Hepatocyte (in vitro differentiated cells): ENCODE data around the gene SLC16A7. TPM values are rescaled to one million over a fixed set of nuclear protein-coding genes. Genes with fewer than 3 reads are reported as not detected.
A peak's percentile ranks its signal among the peaks of the same experiment; 100 is the strongest.
"Not testable (repeated sequence)": the region's sequence is repeated elsewhere in the genome, so short reads cannot be mapped to it uniquely, and the experiment has no call there.

Experiments
- DNase-seq: peaks from one replicate; pipeline ENCODE4 v3.0.0-alpha.2; 2016; ENCODE audit warnings: low spot score
- H2AFZ ChIP-seq: fragments of 200-600 bp; sonication (generic); 2 replicates; pipeline ENCODE4 v1.6.0; 2016; ENCODE audit warnings: antibody characterized with exemption, mild to moderate bottlenecking
- H3K27ac ChIP-seq: fragments of 200-600 bp; sonication (generic); 2 replicates; pipeline ENCODE4 v1.5.1; 2016; ENCODE audit warnings: mild to moderate bottlenecking
- H3K27me3 ChIP-seq: fragments of 200-600 bp; sonication (generic); 2 replicates; pipeline ENCODE4 v1.6.1; 2016
- H3K36me3 ChIP-seq: fragments of 200-600 bp; sonication (generic); replicated peaks from 2 replicates; pipeline ENCODE4 v1.5.1; 2016; ENCODE audit warnings: low read depth; ENCODE audit not compliant: insufficient read depth
- H3K4me1 ChIP-seq: fragments of 200-600 bp; sonication (generic); 2 replicates; pipeline ENCODE4 v1.5.1; 2016; ENCODE audit warnings: mild to moderate bottlenecking, moderate library complexity; ENCODE audit not compliant: insufficient read depth
- H3K4me2 ChIP-seq: fragments of 200-600 bp; sonication (generic); 2 replicates; pipeline ENCODE4 v1.6.0; 2016
- H3K4me3 ChIP-seq: fragments of 200-600 bp; sonication (generic); 2 replicates; pipeline ENCODE4 v1.5.1; 2016; ENCODE audit warnings: mild to moderate bottlenecking
- H3K79me2 ChIP-seq: fragments of 200-600 bp; sonication (generic); 2 replicates; pipeline ENCODE4 v1.6.0; 2017; ENCODE audit warnings: mild to moderate bottlenecking
- H3K9me2 ChIP-seq: fragments of 200-600 bp; sonication (generic); replicated peaks from 2 replicates; pipeline ENCODE4 v1.6.0; 2017; ENCODE audit warnings: mild to moderate bottlenecking; ENCODE audit not compliant: insufficient read depth
- H3K9me3 ChIP-seq: fragments of 200-600 bp; sonication (generic); 2 replicates; pipeline ENCODE4 v1.5.1; 2016; ENCODE audit warnings: low read depth, mild to moderate bottlenecking
- H4K20me1 ChIP-seq: fragments of 200-600 bp; sonication (generic); 2 replicates; pipeline ENCODE4 v1.6.0; 2016; ENCODE audit warnings: mild to moderate bottlenecking; ENCODE audit not compliant: insufficient read depth, poor library complexity, severe bottlenecking
- EZH2 ChIP-seq: fragments of 200-600 bp; sonication (generic); IDR thresholded peaks from 2 replicates; pipeline ENCODE4 v1.6.1; 2016; ENCODE audit warnings: antibody characterized with exemption, mild to moderate bottlenecking, borderline replicate concordance
- EZH2phosphoT487 ChIP-seq: fragments of 200-600 bp; sonication (generic); IDR thresholded peaks from one replicate; pipeline ENCODE4 v1.6.1; 2018; ENCODE audit warnings: antibody characterized with exemption, mild to moderate bottlenecking, low read depth, moderate library complexity; ENCODE audit not compliant: unreplicated experiment, severe bottlenecking
- WGBS: methylation state at CpG from one replicate; pipeline ENCODE4 v1.1.6; 2016; ENCODE audit warnings: low lambda C conversion rate; ENCODE audit errors: missing lambda C conversion rate; 5-methylcytosine and 5-hydroxymethylcytosine counted together
- polyA plus RNA-seq: library from polyadenylated mRNA; unstranded; fragments of >200 nt; fragmentation: Nextera tagmentation; extraction: Ambion mirVana; gene quantifications from 2 replicates; pipeline ENCODE4 v1.2.1, GENCODE V29; 2016
- total RNA-seq: library from RNA; depleted of rRNA; stranded (reverse); fragments of >200 nt; gene quantifications from 2 replicates; pipeline ENCODE4 v1.2.3, GENCODE V29; 2014
- TF ChIP-seq, protein P1 (sequence below): fragments of 200-600 bp; sonication (generic); IDR thresholded peaks from 2 replicates; pipeline ENCODE4 v1.5.1; 2016; ENCODE audit warnings: antibody characterized with exemption, mild to moderate bottlenecking; ENCODE audit not compliant: poor library complexity

The SLC16A7 gene
- total and polyA plus RNA-seq, 2 experiments from 2014 or later = 4.7 to 17.9 TPM

DNA sequence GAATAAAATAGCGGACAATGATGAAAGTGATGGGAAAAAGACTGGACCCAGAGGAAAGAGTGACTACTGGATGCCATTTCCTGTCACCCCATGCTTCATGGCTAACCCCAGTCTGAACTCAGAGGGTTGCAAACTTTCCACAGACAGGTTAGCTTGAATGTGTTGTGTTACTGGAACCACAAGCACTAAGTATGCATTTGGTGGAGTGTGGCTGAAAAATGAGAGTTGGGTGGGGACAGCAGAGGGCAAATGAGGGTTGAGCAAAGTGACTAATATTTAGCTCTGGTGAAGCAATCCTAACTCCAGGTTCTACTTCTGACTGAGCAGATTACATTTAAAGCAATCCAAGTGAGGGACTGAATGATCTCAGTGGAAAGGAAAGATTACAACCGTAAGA, 1.6 kb downstream of the SLC16A7 start:
- H3K36me3 ChIP-seq = no peaks in the 10 kb centered on the region
- WGBS = 31% methylated on average over 2 of the region's 2 CpGs
- no peaks in the 10 kb centered on the region for H3K9me2 ChIP-seq
- peaks cover 13% of the 10 kb centered on the region for H3K4me1 ChIP-seq
- H3K4me2 ChIP-seq = peak overlapping the region; percentile 94
- H3K79me2 ChIP-seq = no peaks in the 10 kb centered on the region
- no peaks in the 10 kb centered on the region for H3K27me3 ChIP-seq
- peak overlapping the region; percentile 58 for H3K4me3 ChIP-seq
- peak overlapping the region; percentile 66 for H2AFZ ChIP-seq
- H3K9me3 ChIP-seq = no peaks in the 10 kb centered on the region
- DNase-seq = peak; percentile 76
- peak overlapping the region; percentile 99 for H3K27ac ChIP-seq
- no peaks in the 10 kb centered on the region for H4K20me1 ChIP-seq
- TF ChIP-seq, protein P1, sequence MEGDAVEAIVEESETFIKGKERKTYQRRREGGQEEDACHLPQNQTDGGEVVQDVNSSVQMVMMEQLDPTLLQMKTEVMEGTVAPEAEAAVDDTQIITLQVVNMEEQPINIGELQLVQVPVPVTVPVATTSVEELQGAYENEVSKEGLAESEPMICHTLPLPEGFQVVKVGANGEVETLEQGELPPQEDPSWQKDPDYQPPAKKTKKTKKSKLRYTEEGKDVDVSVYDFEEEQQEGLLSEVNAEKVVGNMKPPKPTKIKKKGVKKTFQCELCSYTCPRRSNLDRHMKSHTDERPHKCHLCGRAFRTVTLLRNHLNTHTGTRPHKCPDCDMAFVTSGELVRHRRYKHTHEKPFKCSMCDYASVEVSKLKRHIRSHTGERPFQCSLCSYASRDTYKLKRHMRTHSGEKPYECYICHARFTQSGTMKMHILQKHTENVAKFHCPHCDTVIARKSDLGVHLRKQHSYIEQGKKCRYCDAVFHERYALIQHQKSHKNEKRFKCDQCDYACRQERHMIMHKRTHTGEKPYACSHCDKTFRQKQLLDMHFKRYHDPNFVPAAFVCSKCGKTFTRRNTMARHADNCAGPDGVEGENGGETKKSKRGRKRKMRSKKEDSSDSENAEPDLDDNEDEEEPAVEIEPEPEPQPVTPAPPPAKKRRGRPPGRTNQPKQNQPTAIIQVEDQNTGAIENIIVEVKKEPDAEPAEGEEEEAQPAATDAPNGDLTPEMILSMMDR = no peak
- TF ChIP-seq EZH2phosphoT487 = no peak
- no peak for TF ChIP-seq EZH2

DNA sequence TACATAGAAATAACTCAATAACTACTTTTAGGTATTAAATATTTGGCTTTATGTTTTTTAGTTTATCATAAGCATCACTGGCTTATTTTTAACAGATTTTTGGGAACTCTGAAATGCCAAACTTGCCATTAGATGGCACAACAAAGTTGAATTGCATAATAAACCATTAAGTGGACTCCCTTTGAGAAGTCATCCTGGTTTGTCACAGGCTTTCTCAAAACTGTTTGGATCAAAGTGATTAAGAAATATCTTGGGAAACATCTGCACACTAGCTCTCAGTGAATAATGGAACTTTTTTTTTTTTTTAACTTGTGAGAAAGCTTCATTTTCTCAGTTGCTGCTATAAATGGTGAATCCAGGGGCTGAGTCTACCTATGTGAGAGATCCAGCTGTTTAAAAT, 4.3 kb downstream of the SLC16A7 start:
- peaks cover 7% of the 10 kb centered on the region for H3K4me1 ChIP-seq
- no peaks in the 10 kb centered on the region for H4K20me1 ChIP-seq

DNA sequence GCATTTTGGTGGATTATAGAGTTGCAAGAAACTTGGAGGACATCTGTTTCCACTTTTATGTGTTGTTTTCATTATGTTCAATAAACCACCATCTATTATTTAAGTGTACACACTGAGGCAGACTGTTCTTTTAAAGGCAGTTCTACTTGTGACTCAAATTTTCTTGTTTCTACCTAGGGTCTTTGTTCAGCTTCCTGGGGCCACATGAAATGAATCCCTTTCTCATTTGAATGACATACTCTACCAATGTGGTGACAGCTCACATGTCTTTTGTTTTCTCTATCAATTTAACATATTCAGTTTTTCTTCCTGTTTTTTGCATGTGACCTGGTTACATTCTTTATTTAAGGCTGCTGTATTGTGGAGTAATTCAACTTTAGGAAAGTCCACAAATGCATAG, 7.9 kb downstream of the SLC16A7 start:
- no peak overlapping the region for H3K4me3 ChIP-seq
- no peaks in the 10 kb centered on the region for H3K79me2 ChIP-seq

More for the DNA sequence above, 4.3 kb downstream of the SLC16A7 start:
- Histone ChIP-seq H3K27ac (no peak overlapping the region), H3K9me2 (no peaks in the 10 kb centered on the region), H3K79me2 (no peaks in the 10 kb centered on the region), H3K4me2 (no peak overlapping the region), H3K27me3 (no peaks in the 10 kb centered on the region), H3K36me3 (no peaks in the 10 kb centered on the region), H3K9me3 (no peaks in the 10 kb centered on the region), H2AFZ (no peak overlapping the region), H3K4me3 (no peak overlapping the region)
- TF ChIP-seq, protein P1 = no peak
- TF ChIP-seq EZH2 (no peak), EZH2phosphoT487 (no peak)
- no peak for DNase-seq

DNA sequence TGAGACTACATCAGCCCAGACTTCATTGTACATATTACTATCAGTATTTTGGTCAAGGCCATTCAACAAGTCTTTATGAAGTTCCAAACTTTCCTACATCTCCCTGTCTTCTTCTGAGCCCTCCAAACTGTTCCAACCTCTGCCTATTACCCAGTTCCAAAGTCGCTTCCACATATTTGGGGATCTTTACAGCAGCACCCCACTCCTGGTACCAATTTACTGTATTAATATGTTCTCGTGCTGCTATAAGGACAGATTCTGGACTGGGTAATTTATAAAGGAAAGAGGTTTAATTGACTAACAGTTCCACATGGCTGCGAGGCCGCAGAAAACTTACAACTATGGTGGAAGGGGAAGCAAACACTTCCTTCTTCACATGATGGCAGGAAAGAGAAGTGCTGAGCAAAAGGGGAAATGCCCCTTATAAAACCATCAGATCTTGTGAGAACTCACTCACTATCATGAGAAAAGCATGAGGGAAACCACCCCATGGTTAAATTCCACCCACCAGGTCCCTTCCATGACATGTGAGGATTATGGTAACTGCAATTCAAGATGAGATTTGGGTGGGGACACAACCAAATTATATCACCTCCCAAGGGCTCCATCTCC, 17.1 kb downstream of the SLC16A7 start:
- H3K9me3 ChIP-seq, H3K4me2 ChIP-seq, H4K20me1 ChIP-seq, H3K79me2 ChIP-seq, H3K36me3 ChIP-seq, H3K9me2 ChIP-seq, H3K27ac ChIP-seq, H3K4me1 ChIP-seq, H3K27me3 ChIP-seq, H3K4me3 ChIP-seq, DNase-seq, H2AFZ ChIP-seq: not testable (repeated sequence)
- 93% methylated on average over 4 of the region's 4 CpGs for WGBS

More for the DNA sequence above, 7.9 kb downstream of the SLC16A7 start:
- Histone ChIP-seq H3K4me2 (no peak overlapping the region), H4K20me1 (no peaks in the 10 kb centered on the region), H3K27ac (no peak overlapping the region), H3K27me3 (no peaks in the 10 kb centered on the region), H3K4me1 (no peaks in the 10 kb centered on the region), H2AFZ (no peak overlapping the region), H3K36me3 (no peaks in the 10 kb centered on the region), H3K9me2 (no peaks in the 10 kb centered on the region), H3K9me3 (no peaks in the 10 kb centered on the region)
- TF ChIP-seq, protein P1 = no peak
- TF ChIP-seq EZH2phosphoT487 (no peak), EZH2 (no peak)
- DNase-seq = no peak
